ENCODE measurements around the gene ECHDC3.

ECHDC3 gene

DNA sequence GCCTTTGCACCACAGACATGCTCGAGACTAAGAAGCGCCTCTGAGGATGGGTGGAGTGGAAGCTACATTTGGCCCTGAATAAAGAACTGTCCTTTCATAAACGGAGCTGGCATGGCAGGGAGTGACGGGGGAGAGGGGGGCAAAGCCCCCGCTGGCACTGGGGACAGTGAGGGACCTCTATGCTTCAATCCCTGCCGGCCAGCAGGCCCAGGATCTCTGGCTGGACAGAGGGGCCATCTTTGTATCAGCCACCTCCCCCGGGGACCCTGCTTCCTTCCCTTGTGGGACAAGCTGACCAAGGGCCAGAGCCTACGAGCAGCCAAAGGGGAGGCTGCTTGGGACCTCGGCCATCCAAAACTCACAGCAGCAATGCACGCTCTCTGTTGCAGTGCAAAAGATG, 28.2 kb upstream of the ECHDC3 start:
- no peak overlapping the region for H3K9ac ChIP-seq (ENCODE audit: low read length)
- TF ChIP-seq EZH2 (IDR thresholded peaks at IDR 0.05; ENCODE audit: borderline replicate concordance, low read length) = no peak
- no peaks in the 10 kb centered on the region for H3K36me3 ChIP-seq (ENCODE audit: insufficient read depth, low read length)
- H3K9me3 ChIP-seq (ENCODE audit: low read length) = no peaks in the 10 kb centered on the region
- no peak overlapping the region for H3K4me3 ChIP-seq (ENCODE audit: low read depth, low read length, poor library complexity, severe bottlenecking)
- H3K79me2 ChIP-seq (ENCODE audit: insufficient read depth, low read length) = no peaks in the 10 kb centered on the region
- no peaks in the 10 kb centered on the region for H4K20me1 ChIP-seq (ENCODE audit: insufficient read depth, low read length)
- peaks cover 7% of the 10 kb centered on the region for H3K4me1 ChIP-seq (ENCODE audit: insufficient read depth, low read length, severe bottlenecking)
- no peak overlapping the region for H3K4me2 ChIP-seq (ENCODE audit: low read length)
- H3K27ac ChIP-seq (ENCODE audit: low read depth, low read length, poor library complexity, severe bottlenecking) = no peak overlapping the region
- no peaks in the 10 kb centered on the region for H3K27me3 ChIP-seq (ENCODE audit: insufficient read depth, low read length)
- no peak overlapping the region for H2AFZ ChIP-seq (ENCODE audit: low read length)
- H3F3A ChIP-seq (ENCODE audit: insufficient read depth, low read length) = no peaks in the 10 kb centered on the region
- H3K9me2 ChIP-seq (ENCODE audit: low read depth, low read length) = no peaks in the 10 kb centered on the region

DNA sequence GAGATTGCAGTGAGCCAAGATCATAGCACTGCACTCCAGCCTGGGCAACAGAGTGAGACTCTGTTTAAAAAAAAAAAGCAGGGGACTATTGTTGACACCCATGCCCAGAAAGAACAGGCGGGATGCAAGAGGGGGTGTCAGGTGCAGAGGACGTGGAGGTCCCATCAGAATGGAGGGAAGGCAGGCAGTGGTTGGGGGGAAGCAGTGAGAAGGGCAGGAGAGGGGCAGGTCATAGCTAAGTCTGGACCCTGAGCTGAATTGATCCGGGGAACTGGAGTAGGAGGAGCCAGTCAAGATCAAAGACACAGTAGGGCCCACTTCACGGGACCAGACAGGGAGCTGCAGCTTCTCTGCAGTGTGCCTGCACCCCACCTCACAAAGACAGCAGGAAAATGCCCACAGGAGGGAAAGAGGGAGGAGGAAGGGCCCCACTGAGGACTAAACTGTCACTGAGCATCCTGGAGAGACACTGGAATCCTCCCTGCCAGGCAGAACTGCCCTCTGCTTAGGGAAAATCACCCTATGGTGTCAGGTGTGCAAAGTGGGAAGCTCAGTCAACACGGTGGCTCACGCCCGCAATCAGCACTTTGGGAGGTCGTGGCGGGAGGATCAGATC, 27.3 kb upstream of the ECHDC3 start:
- no peaks in the 10 kb centered on the region for H3K36me3 ChIP-seq (ENCODE audit: insufficient read depth, low read length)
- H3K27ac ChIP-seq (ENCODE audit: low read depth, low read length, poor library complexity, severe bottlenecking) = no peak overlapping the region
- H3K9ac ChIP-seq (ENCODE audit: low read length) = no peak overlapping the region
- no peaks in the 10 kb centered on the region for H3K9me2 ChIP-seq (ENCODE audit: low read depth, low read length)
- H3F3A ChIP-seq (ENCODE audit: insufficient read depth, low read length) = no peaks in the 10 kb centered on the region
- H3K27me3 ChIP-seq (ENCODE audit: insufficient read depth, low read length) = no peaks in the 10 kb centered on the region
- H3K9me3 ChIP-seq (ENCODE audit: low read length) = no peaks in the 10 kb centered on the region
- no peaks in the 10 kb centered on the region for H3K79me2 ChIP-seq (ENCODE audit: insufficient read depth, low read length)
- H4K20me1 ChIP-seq (ENCODE audit: insufficient read depth, low read length) = no peaks in the 10 kb centered on the region
- H2AFZ ChIP-seq (ENCODE audit: low read length) = no peak overlapping the region
- H3K4me3 ChIP-seq (ENCODE audit: low read depth, low read length, poor library complexity, severe bottlenecking) = no peak overlapping the region
- TF ChIP-seq EZH2 (IDR thresholded peaks at IDR 0.05; ENCODE audit: borderline replicate concordance, low read length) = no peak
- TF ChIP-seq, protein P1, sequence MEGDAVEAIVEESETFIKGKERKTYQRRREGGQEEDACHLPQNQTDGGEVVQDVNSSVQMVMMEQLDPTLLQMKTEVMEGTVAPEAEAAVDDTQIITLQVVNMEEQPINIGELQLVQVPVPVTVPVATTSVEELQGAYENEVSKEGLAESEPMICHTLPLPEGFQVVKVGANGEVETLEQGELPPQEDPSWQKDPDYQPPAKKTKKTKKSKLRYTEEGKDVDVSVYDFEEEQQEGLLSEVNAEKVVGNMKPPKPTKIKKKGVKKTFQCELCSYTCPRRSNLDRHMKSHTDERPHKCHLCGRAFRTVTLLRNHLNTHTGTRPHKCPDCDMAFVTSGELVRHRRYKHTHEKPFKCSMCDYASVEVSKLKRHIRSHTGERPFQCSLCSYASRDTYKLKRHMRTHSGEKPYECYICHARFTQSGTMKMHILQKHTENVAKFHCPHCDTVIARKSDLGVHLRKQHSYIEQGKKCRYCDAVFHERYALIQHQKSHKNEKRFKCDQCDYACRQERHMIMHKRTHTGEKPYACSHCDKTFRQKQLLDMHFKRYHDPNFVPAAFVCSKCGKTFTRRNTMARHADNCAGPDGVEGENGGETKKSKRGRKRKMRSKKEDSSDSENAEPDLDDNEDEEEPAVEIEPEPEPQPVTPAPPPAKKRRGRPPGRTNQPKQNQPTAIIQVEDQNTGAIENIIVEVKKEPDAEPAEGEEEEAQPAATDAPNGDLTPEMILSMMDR (IDR thresholded peaks at IDR 0.05; ENCODE audit: low read length) = no peak
- H3K4me1 ChIP-seq (ENCODE audit: insufficient read depth, low read length, severe bottlenecking) = peaks cover 7% of the 10 kb centered on the region
- no peak overlapping the region for H3K4me2 ChIP-seq (ENCODE audit: low read length)

DNA sequence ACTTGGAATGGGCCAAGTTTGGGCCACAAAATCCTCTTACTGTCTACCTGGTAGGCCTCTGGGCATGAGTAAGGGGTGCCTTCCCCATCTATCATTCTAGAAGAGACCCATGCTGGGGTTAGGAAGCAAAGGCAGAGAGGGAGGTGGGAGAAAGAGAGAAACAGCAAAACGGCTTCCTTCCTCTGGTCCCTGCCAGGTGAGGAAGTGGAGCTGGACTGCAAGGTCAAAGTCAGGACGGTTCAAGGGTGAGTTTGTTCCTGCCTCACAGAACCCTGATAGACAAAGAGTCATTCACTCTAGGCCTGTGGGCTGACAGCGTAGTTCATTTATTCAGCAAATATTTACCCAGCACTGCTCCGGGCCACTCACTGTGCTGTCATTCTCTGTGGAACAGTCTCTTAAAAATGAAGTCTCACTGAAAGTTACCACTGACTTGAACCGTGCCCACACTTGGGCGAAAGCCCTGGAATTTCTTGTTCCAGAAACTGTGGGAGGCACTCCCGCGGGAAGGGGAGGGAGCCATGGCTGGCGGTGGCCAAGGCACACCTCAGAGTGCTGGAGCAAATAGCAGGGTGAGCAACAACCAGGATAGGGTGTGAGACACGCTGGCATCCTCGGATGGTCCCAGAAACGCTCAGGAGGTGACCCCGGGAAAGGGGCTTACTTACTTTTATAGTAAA, 26.2 kb upstream of the ECHDC3 start:
- no peaks in the 10 kb centered on the region for H3K9me3 ChIP-seq (ENCODE audit: low read length)
- no peaks in the 10 kb centered on the region for H3K79me2 ChIP-seq (ENCODE audit: insufficient read depth, low read length)
- TF ChIP-seq, protein P1 (IDR thresholded peaks at IDR 0.05; ENCODE audit: low read length) = no peak
- TF ChIP-seq EZH2 (IDR thresholded peaks at IDR 0.05; ENCODE audit: borderline replicate concordance, low read length) = no peak
- H3K27me3 ChIP-seq (ENCODE audit: insufficient read depth, low read length) = no peaks in the 10 kb centered on the region
- H3K4me3 ChIP-seq (ENCODE audit: low read depth, low read length, poor library complexity, severe bottlenecking) = no peak overlapping the region
- H3F3A ChIP-seq (ENCODE audit: insufficient read depth, low read length) = no peaks in the 10 kb centered on the region
- H3K27ac ChIP-seq (ENCODE audit: low read depth, low read length, poor library complexity, severe bottlenecking) = no peak overlapping the region
- no peaks in the 10 kb centered on the region for H3K9me2 ChIP-seq (ENCODE audit: low read depth, low read length)
- H3K9ac ChIP-seq (ENCODE audit: low read length) = no peak overlapping the region
- no peaks in the 10 kb centered on the region for H4K20me1 ChIP-seq (ENCODE audit: insufficient read depth, low read length)
- H2AFZ ChIP-seq (ENCODE audit: low read length) = no peak overlapping the region
- H3K4me1 ChIP-seq (ENCODE audit: insufficient read depth, low read length, severe bottlenecking) = peaks cover 7% of the 10 kb centered on the region
- no peak overlapping the region for H3K4me2 ChIP-seq (ENCODE audit: low read length)
- no peaks in the 10 kb centered on the region for H3K36me3 ChIP-seq (ENCODE audit: insufficient read depth, low read length)

Data from OCI-LY1 (cell line).